Liver (tissue), 9 donors: ENCODE measurements around the gene POT1. TPM values are rescaled to one million over a fixed set of nuclear protein-coding genes. Genes with fewer than 3 reads are reported as not detected.

Experiments
- DNase-seq: peaks from one replicate; pipeline ENCODE4 v3.0.0-alpha.2; 2017; ENCODE audit warnings: low spot score
- H3K27ac ChIP-seq, 2 donors: one replicate each; pipeline ENCODE4 v1.7.0; 2013; ENCODE audit warnings: inconsistent platforms in 2 of 2, low read length in 2 of 2, control low read depth in 1 of 2, low read depth in 1 of 2, mild to moderate bottlenecking in 1 of 2
- H3K27me3 ChIP-seq, 4 donors: one replicate each; pipeline versions ENCODE4 v1.6.1 to v1.7.0; 2013; ENCODE audit warnings: low read length in 3 of 4, inconsistent platforms in 1 of 4, mild to moderate bottlenecking in 1 of 4, moderate library complexity in 1 of 4; ENCODE audit not compliant: control insufficient read depth in 4 of 4, insufficient read depth in 4 of 4
- H3K36me3 ChIP-seq, 4 donors: one replicate each; pipeline versions ENCODE4 v1.6.1 to v1.7.0; 2013; ENCODE audit warnings: low read length in 3 of 4, mild to moderate bottlenecking in 3 of 4, low read depth in 1 of 4, moderate library complexity in 1 of 4; ENCODE audit not compliant: control insufficient read depth in 4 of 4, insufficient read depth in 3 of 4
- H3K4me1 ChIP-seq, 4 donors: one replicate each; pipeline versions ENCODE4 v1.6.1 to v1.7.0; 2013; ENCODE audit warnings: low read length in 3 of 4, mild to moderate bottlenecking in 3 of 4, moderate library complexity in 1 of 4; ENCODE audit not compliant: control insufficient read depth in 4 of 4, insufficient read depth in 4 of 4
- H3K4me3 ChIP-seq, 3 donors: one replicate each; pipeline versions ENCODE4 v1.6.1 to v1.7.0; 2013; ENCODE audit warnings: low read length in 3 of 3, control low read depth in 1 of 3, low read depth in 1 of 3, mild to moderate bottlenecking in 1 of 3
- H3K9ac ChIP-seq, 2 donors: one replicate each; pipeline ENCODE4 v1.7.0; 2013; ENCODE audit warnings: low read length in 2 of 2, mild to moderate bottlenecking in 2 of 2, moderate library complexity in 2 of 2, control low read depth in 1 of 2, low read depth in 1 of 2
- H3K9me3 ChIP-seq, 4 donors: one replicate each; pipeline versions ENCODE4 v1.6.1 to v1.7.0; 2013; ENCODE audit warnings: low read length in 3 of 4; ENCODE audit not compliant: control insufficient read depth in 4 of 4
- FOXA1 ChIP-seq: IDR thresholded peaks from 2 replicates; pipeline ENCODE4 v1.6.1; 2016; ENCODE audit warnings: antibody characterized with exemption
- FOXA2 ChIP-seq: IDR thresholded peaks from 2 replicates; pipeline ENCODE4 v1.6.1; 2016; ENCODE audit warnings: antibody characterized with exemption
- GABPA ChIP-seq, 2 donors: IDR thresholded peaks in 1 of 2; conservative IDR thresholded peaks in 1 of 2; 2 replicates each; pipeline ENCODE4 v1.6.1; 2016; ENCODE audit warnings: antibody characterized with exemption in 2 of 2, mild to moderate bottlenecking in 1 of 2, moderate library complexity in 1 of 2
- HNF4A ChIP-seq, 2 donors: conservative IDR thresholded peaks; 2 replicates each; pipeline ENCODE4 v1.6.1; 2016; ENCODE audit warnings: antibody characterized with exemption in 2 of 2, mild to moderate bottlenecking in 2 of 2
- HNF4G ChIP-seq: IDR thresholded peaks from 2 replicates; pipeline ENCODE4 v1.6.1; 2016; ENCODE audit warnings: antibody characterized with exemption
- JUND ChIP-seq, 2 donors: IDR thresholded peaks; 2 replicates each; pipeline ENCODE4 v1.6.1; 2016; ENCODE audit warnings: antibody characterized with exemption in 2 of 2
- NR2F2 ChIP-seq: IDR thresholded peaks from 2 replicates; pipeline ENCODE4 v1.6.1; 2016; ENCODE audit warnings: antibody characterized with exemption
- RXRA ChIP-seq, 2 donors: IDR thresholded peaks; 2 replicates each; pipeline ENCODE4 v1.6.1; 2017 to 2018; ENCODE audit warnings: antibody characterized with exemption in 2 of 2, mild to moderate bottlenecking in 1 of 2
- TAF1 ChIP-seq: conservative IDR thresholded peaks from 2 replicates; pipeline ENCODE4 v1.6.1; 2016; ENCODE audit warnings: antibody characterized with exemption, mild to moderate bottlenecking
- ZBTB33 ChIP-seq: IDR thresholded peaks from 2 replicates; pipeline ENCODE4 v1.6.1; 2016; ENCODE audit warnings: antibody characterized with exemption
- WGBS: extraction: QIAGEN DNeasy Blood & Tissue Kit; methylation state at CpG from one replicate; pipeline ENCODE4 v1.1.7; 2013; 5-methylcytosine and 5-hydroxymethylcytosine counted together
- polyA plus RNA-seq, 2 donors: library from polyadenylated mRNA; stranded (reverse) in 1 of 2; unstranded in 1 of 2; fragments of 200-250 nt in 1 of 2; fragments of >200 nt in 1 of 2; fragmentation: Nextera tagmentation in 1 of 2; extraction: Ambion mirVana in 1 of 2; gene quantifications; one replicate each; pipeline versions ENCODE4 v1.2.1 to v1.2.3, GENCODE V29; 2013 to 2015
- total RNA-seq, 2 donors: library from RNA; depleted of rRNA; stranded (reverse); fragments of >200 nt; gene quantifications; one replicate each; pipeline ENCODE4 v1.2.3, GENCODE V29; 2014
- TF ChIP-seq, protein P1 (sequence below): IDR thresholded peaks from 2 replicates; pipeline ENCODE4 v1.6.1; 2016; ENCODE audit warnings: antibody characterized with exemption
- TF ChIP-seq, protein P2 (sequence below): fragments of 150-350 bp; IDR thresholded peaks from 2 replicates; pipeline ENCODE4 v1.5.1; 2017; ENCODE audit warnings: improper control_type of control experiment, low read depth, low read length; ENCODE audit not compliant: missing input control
- donor health status: healthy.
- donor health status: healthy.
- donor health status: healthy.
- donor health status: healthy.
- donor health status: healthy.

POT1 gene
- total and polyA plus RNA-seq, 4 donors: 4.9 to 35.5 (median 8.5) TPM

- TF ChIP-seq ZBTB33 (no peak), TAF1 (no peak), NR2F2 (no peak)
Observed at GRCh38 chr7:124898531-124898930, 31.1 kb downstream of the POT1 start (continued).

DNA sequence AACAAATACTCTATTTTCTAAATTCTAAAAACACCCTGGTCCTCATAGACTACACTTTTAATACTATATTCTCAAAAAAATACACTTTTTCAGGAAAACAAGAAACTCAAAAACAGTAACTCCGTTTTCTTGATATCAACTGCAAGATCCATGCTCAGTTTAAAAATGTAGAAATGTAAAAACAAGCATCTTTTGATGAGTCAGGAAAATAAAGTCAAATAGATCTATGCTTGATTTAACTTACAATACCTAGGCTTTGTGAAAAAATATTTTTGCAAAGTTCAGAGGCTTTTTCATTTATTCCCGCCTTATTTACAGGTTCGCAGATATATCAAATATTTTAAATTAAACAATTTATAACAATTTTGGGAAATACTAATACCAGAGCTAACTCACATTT is 33.6 kb downstream of the POT1 start:
- TF ChIP-seq NR2F2 (no peak), GABPA (IDR thresholded peaks at IDR 0.05 in 1 of 2, conservative IDR thresholded peaks at IDR 0.05 in 1 of 2) (no peak), FOXA2 (no peak), TAF1 (no peak), HNF4G (no peak)
- TF ChIP-seq, protein P1, sequence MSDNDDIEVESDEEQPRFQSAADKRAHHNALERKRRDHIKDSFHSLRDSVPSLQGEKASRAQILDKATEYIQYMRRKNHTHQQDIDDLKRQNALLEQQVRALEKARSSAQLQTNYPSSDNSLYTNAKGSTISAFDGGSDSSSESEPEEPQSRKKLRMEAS: no peak
- Histone ChIP-seq H3K27ac (no peak overlapping the region), H3K27me3 (no peaks in the 10 kb centered on the region), H3K9ac (no peak overlapping the region), H3K4me3 (no peak overlapping the region), H3K36me3 (peaks cover 0 to 15% (median 4%) of the 10 kb centered on the region in 4 donors), H3K9me3 (no peaks in the 10 kb centered on the region), H3K4me1 (no peaks in the 10 kb centered on the region)
- DNase-seq: no peak
- WGBS: 98% methylated on average over 3 of the region's 3 CpGs

GRCh38 chr7:124893140-124893827 is 36.3 kb downstream of the POT1 start:
- Histone ChIP-seq H3K4me1 (no peaks in the 10 kb centered on the region), H3K27ac (no peak overlapping the region), H3K27me3 (no peaks in the 10 kb centered on the region), H3K36me3 (peaks cover 0 to 25% (median 11%) of the 10 kb centered on the region in 4 donors), H3K9ac (no peak overlapping the region), H3K4me3 (no peak overlapping the region), H3K9me3 (no peaks in the 10 kb centered on the region)
- TF ChIP-seq NR2F2: no peak
- TF ChIP-seq, protein P2, sequence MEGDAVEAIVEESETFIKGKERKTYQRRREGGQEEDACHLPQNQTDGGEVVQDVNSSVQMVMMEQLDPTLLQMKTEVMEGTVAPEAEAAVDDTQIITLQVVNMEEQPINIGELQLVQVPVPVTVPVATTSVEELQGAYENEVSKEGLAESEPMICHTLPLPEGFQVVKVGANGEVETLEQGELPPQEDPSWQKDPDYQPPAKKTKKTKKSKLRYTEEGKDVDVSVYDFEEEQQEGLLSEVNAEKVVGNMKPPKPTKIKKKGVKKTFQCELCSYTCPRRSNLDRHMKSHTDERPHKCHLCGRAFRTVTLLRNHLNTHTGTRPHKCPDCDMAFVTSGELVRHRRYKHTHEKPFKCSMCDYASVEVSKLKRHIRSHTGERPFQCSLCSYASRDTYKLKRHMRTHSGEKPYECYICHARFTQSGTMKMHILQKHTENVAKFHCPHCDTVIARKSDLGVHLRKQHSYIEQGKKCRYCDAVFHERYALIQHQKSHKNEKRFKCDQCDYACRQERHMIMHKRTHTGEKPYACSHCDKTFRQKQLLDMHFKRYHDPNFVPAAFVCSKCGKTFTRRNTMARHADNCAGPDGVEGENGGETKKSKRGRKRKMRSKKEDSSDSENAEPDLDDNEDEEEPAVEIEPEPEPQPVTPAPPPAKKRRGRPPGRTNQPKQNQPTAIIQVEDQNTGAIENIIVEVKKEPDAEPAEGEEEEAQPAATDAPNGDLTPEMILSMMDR: no peak
- no peak for TF ChIP-seq FOXA2
- TF ChIP-seq HNF4A (conservative IDR thresholded peaks at IDR 0.05): no peak
- no peak for TF ChIP-seq FOXA1
- TF ChIP-seq RXRA (IDR thresholded peaks at IDR 0.05): no peak
- TF ChIP-seq ZBTB33: no peak
- TF ChIP-seq JUND (IDR thresholded peaks at IDR 0.05): no peak
- no peak for TF ChIP-seq HNF4G
- 88% methylated on average over 1 of the region's 1 CpG for WGBS
- no peak for DNase-seq
